Adipocyte (in vitro differentiated cells): ENCODE measurements around the gene RABGAP1.
A peak's percentile ranks its signal among the peaks of the same experiment; 100 is the strongest.

ENCODE experiments used
- DNase-seq: peaks from one replicate; pipeline ENCODE4 v3.0.0-alpha.2; 2015; ENCODE audit warnings: low read depth
- H3K27me3 ChIP-seq: replicated peaks from 2 replicates; pipeline ENCODE4 v1.7.0; 2013; ENCODE audit warnings: mild to moderate bottlenecking, low read length, moderate library complexity; ENCODE audit not compliant: control insufficient read depth, insufficient read depth
- H3K36me3 ChIP-seq: 2 replicates; pipeline ENCODE4 v1.7.0; 2013; ENCODE audit warnings: low read length, mild to moderate bottlenecking, moderate library complexity; ENCODE audit not compliant: control insufficient read depth, insufficient read depth, severe bottlenecking
- H3K4me1 ChIP-seq: 2 replicates; pipeline ENCODE4 v1.7.0; 2013; ENCODE audit warnings: mild to moderate bottlenecking, low read length, moderate library complexity; ENCODE audit not compliant: control insufficient read depth, insufficient read depth
- H3K4me3 ChIP-seq: 2 replicates; pipeline ENCODE4 v1.7.0; 2013; ENCODE audit warnings: mild to moderate bottlenecking, low read length, moderate library complexity
- H3K9ac ChIP-seq: 2 replicates; pipeline ENCODE4 v1.7.0; 2013; ENCODE audit warnings: mild to moderate bottlenecking, low read length, moderate library complexity
- H3K9me3 ChIP-seq: 2 replicates; pipeline ENCODE4 v1.7.0; 2013; ENCODE audit warnings: mild to moderate bottlenecking, low read length, moderate library complexity; ENCODE audit not compliant: control insufficient read depth

RABGAP1 gene

DNA sequence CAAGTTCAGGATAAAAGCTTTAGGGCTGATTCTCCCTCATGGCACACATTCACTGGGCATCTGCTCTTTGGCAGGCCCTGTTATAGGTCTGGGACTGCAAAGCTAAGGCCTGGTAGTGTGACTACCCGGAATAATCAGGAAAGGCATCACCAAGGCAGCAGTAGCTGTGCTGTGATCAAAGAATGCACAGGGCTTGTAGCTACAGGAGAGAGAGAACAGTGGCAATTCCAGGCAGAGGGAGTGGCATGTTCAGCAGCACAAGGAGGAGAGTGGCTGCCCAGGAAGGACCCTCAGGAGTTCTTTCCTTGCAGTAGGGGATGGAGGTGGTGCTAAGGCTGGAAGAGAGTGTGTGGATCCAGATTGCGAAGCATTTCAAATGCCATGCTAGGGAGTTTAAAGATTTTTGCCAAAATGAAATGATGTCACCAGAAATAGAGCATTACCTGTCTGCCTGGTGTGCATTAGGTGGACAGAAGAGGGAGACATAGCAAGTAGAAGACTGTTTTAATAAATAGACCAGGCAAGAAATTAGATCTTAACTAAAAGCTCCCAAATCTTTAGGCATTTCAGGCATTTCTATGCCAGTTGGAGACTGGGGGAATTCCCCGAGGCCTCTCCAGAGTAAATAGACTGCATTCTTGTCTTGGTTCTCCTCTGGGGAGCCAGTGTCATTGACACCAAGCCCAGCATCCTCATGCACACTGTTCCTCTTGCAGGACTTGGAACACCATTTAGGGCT lies 161.7 kb downstream of the RABGAP1 start:
- peaks cover 82% of the 10 kb centered on the region for H3K36me3 ChIP-seq

DNA sequence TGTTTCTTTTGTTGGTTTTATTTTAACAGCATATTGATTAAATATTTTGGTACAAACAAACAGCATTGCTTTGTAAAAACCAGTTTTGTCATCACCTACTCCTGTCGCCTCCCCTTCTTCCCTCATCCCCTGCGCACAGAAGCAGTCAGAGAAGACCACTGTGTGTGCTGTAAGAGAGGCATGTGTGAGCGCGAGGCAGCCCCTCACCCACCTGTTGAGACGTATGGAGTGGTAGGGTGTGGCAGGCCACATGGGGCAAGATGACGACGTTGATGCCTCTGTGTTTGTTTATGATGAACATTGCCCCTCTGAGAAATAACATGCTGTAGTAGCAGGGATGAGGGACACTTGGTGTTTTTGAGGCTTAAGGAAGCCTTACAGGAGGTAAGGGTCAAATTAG lies 164.0 kb downstream of the RABGAP1 start:
- DNase-seq, result no peak
- Histone ChIP-seq H3K9me3 (no peaks in the 10 kb centered on the region), H3K4me3 (no peak overlapping the region), H3K4me1 (no peaks in the 10 kb centered on the region), H3K9ac (no peak overlapping the region), H3K27me3 (no peaks in the 10 kb centered on the region), H3K36me3 (peaks cover 80% of the 10 kb centered on the region)

More for the DNA sequence above, 161.7 kb downstream of the RABGAP1 start:
- no peaks in the 10 kb centered on the region for H3K4me1 ChIP-seq
- no peak overlapping the region for H3K4me3 ChIP-seq
- no peaks in the 10 kb centered on the region for H3K9me3 ChIP-seq
- peak; percentile 56 for DNase-seq
- no peak overlapping the region for H3K9ac ChIP-seq
- no peaks in the 10 kb centered on the region for H3K27me3 ChIP-seq

DNA sequence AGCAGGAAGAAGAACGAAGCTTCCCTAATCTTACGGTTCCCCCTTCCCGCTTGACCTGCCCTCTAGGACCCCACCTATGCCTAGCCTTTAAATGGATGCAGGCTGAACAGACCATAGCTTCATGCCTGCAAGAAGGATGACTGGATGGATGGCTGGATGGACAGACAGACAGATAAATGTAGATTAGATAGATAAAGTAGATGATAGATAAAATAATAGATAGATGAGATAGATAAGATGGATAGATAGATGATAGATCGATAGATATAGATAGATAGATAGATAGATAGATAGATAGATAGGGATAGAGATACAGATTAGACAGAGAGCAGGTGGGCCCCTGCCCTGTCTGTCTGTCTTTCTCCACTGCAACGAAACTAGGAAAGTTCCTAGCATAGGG lies 164.7 kb downstream of the RABGAP1 start:
- Histone ChIP-seq H3K4me1 (no peaks in the 10 kb centered on the region), H3K9ac (no peak overlapping the region), H3K27me3 (no peaks in the 10 kb centered on the region), H3K4me3 (no peak overlapping the region), H3K9me3 (no peaks in the 10 kb centered on the region), H3K36me3 (peaks cover 74% of the 10 kb centered on the region)
- no peak for DNase-seq

DNA sequence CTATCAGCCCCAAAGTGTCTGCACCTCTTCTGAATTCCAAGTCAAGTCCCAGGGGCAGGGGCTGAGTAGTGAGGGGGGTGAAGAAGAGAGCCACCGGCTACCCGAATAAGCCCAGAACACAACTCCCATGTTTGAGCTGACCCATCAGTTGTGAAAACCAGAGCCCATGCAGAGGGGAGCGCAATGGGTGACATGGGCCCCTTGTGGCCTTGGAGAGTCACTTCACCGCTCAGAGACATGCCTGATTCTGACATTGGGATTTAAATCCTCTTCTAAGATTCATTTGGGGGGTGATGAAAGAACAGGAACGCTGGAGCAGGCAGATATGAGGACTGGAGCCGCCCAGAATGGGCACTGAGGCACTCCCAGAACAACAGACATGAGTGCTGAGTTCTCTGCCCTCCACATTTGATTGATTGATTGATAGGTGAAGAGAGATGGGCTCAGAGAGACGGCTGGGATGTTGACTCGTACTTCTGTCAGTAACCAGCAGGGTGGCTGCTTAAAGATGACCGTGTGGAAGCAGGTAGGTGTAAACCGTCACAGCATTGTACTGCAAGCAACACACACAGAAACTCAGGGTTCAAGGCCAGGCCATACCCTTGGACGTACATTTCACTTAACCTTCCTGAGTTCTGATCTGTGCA lies 166.9 kb downstream of the RABGAP1 start:
- no peak overlapping the region for H3K9ac ChIP-seq
- no peak for DNase-seq
- no peaks in the 10 kb centered on the region for H3K27me3 ChIP-seq
- H3K4me3 ChIP-seq, result no peak overlapping the region
- H3K36me3 ChIP-seq, result peaks cover 53% of the 10 kb centered on the region
- no peaks in the 10 kb centered on the region for H3K4me1 ChIP-seq
- no peaks in the 10 kb centered on the region for H3K9me3 ChIP-seq

DNA sequence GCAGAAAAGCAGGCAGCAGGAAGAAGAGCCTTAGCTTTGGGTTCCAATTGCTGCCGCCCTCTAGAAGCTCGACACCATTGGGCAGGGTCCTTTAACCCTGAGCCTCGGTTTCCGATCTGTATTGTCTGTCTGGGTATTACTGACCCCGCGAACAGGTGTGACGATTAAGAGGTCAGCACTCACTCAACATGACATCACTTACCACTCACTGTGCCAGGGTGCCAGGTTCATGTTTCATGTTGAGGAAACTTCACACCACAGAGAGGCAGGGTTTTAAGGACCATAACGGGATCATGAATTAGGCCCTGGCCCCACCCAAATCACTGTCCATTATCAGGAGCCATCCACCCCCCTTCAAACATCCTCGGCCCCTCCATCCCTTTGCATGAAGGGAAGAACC lies 168.2 kb downstream of the RABGAP1 start:
- Histone ChIP-seq H3K27me3 (no peaks in the 10 kb centered on the region), H3K9me3 (no peaks in the 10 kb centered on the region), H3K4me1 (no peaks in the 10 kb centered on the region), H3K9ac (no peak overlapping the region), H3K4me3 (no peak overlapping the region), H3K36me3 (peaks cover 44% of the 10 kb centered on the region)
- no peak for DNase-seq

DNA sequence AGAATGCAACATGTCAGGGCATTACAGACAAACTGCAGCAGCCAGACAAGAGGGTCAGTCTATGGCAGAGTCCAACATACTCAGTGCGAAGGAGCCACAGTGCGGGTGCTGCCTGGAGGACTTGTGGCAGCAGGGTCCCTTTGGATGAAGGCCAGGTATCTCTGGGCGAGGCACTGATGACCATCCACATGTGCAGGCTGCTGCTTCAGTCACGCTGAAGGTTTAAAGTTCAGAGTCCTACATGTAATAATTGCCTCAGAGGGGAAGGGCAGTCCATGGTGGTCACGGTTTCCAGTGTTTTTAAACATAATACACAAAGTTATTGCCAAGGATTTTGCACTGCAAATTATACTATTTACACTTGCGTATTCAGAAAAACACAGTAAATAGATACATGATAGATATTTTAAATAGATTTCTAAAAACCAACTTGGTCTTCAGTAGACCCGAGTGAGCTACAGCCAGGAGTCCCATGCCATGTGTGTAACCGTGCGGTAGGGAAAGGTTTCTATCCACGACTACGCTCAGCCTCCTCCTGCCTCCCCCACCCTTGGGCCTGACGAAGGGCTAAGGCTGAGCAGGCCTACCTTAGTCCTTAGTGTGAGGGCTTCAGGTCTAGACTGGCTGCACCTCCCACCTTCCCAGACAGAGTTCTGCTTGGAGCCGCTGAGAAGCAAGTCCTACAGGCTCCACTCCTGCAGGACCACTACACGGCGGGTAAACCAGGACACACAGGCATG lies 168.9 kb downstream of the RABGAP1 start:
- Histone ChIP-seq H3K9me3 (no peaks in the 10 kb centered on the region), H3K9ac (no peak overlapping the region), H3K36me3 (peaks cover 36% of the 10 kb centered on the region)

DNA sequence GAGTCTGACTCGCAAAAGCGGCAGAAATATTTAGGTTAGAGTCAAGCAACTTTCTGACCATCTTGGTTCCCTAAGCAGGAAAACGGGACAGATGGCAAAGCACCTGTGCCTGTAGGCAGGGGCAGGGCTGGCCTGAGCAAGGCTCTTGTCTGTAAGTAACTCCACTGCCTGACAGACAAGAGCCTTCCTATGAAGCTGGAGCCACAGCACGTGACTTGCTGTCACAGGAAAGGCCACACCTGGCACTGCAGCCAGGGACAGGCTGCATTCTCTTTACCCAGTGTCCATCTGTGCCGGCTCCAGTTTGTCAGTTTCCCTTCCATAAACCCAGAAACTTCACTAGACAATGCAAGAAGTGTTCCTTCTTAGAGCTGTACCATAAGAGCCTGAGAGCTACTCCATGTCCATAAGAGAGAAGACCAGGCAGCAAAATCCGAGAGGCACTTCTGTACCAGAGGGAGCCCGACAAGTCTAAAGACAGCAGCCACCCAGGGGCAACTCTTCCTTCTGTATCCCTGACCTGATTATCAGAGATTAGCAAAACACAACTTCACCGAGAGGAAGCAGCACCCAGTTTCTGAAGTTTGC lies 170.7 kb downstream of the RABGAP1 start:
- no peaks in the 10 kb centered on the region for H3K4me1 ChIP-seq
- no peak for DNase-seq
- H3K4me3 ChIP-seq, result no peak overlapping the region
- no peak overlapping the region for H3K9ac ChIP-seq
- H3K27me3 ChIP-seq, result no peaks in the 10 kb centered on the region
- H3K9me3 ChIP-seq, result no peaks in the 10 kb centered on the region
- H3K36me3 ChIP-seq, result peaks cover 21% of the 10 kb centered on the region

More for the DNA sequence above, 168.9 kb downstream of the RABGAP1 start:
- no peaks in the 10 kb centered on the region for H3K27me3 ChIP-seq
- H3K4me1 ChIP-seq, result no peaks in the 10 kb centered on the region
- H3K4me3 ChIP-seq, result no peak overlapping the region
- no peak for DNase-seq

DNA sequence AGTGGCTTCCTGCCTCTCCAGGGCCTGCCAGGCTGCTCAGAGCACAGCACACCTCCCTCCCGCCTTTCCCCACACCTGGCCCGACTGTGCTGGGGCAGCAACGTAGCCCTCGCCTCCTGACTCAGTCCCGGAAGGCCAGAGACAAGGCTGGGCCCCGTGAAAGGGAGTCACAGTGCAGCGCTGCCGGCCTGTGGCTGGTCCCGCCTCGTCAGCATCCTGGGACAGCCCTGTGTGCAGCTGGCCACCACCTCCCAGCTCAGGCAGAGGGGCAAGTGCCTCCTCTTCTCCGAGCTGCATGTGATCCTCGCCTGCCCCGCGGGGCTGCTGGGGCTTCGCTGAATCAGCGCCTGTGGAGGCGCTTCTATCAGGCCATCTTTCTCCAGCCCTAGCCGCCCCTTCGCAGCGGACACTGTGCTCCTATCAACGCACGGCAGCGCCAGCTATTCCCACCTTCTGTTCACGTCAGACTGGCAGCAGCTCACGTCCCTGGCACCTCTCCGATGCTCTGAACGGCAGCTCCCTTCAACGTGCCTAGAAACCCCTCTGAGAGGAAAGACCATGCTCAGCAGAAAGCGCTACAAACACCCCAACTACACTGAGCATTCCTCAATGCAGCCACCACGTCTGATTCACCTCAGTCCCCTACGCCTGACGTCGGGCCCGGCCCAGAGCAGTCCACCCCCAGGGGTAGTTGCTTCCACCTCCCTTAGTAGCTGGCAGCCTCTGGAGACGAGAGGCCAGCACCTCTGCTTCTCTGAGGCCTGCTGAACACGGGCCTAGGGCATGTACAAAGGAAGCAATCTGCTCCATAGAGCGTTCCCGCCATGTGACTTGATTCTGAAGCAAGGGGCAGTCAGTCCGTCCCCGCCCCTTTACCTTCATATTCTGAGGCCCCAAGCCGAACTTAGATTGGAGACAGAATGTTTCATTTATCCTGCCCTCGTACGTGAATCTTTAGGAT lies 171.5 kb downstream of the RABGAP1 start:
- H3K9ac ChIP-seq, result no peak overlapping the region
- H3K4me1 ChIP-seq, result no peaks in the 10 kb centered on the region
- H3K4me3 ChIP-seq, result no peak overlapping the region
- no peaks in the 10 kb centered on the region for H3K9me3 ChIP-seq
- H3K27me3 ChIP-seq, result no peaks in the 10 kb centered on the region
- no peak for DNase-seq
- peaks cover 21% of the 10 kb centered on the region for H3K36me3 ChIP-seq

DNA sequence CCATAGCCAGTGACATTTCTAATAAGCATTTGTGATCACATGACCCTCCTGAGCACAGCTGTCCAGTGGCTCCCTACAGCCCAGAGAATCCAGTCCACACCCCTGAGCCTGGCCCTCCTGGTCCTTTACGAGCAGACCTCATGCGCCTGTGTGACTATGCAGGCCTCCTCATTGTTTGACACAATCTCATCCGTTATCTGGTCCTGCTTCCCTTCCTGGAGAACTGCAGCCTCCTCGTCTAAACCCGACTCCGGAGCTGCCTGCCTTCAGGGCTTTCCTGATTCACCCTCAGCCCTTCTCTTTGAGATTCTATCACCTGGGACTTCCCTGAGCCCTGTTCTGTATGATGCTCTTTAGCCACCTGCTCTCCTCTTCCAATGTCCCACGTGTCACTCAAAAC lies 172.4 kb downstream of the RABGAP1 start:
- DNase-seq, result no peak
- no peak overlapping the region for H3K4me3 ChIP-seq
- no peak overlapping the region for H3K9ac ChIP-seq
- peaks cover 14% of the 10 kb centered on the region for H3K36me3 ChIP-seq
- H3K4me1 ChIP-seq, result no peaks in the 10 kb centered on the region
- no peaks in the 10 kb centered on the region for H3K9me3 ChIP-seq
- H3K27me3 ChIP-seq, result no peaks in the 10 kb centered on the region

DNA sequence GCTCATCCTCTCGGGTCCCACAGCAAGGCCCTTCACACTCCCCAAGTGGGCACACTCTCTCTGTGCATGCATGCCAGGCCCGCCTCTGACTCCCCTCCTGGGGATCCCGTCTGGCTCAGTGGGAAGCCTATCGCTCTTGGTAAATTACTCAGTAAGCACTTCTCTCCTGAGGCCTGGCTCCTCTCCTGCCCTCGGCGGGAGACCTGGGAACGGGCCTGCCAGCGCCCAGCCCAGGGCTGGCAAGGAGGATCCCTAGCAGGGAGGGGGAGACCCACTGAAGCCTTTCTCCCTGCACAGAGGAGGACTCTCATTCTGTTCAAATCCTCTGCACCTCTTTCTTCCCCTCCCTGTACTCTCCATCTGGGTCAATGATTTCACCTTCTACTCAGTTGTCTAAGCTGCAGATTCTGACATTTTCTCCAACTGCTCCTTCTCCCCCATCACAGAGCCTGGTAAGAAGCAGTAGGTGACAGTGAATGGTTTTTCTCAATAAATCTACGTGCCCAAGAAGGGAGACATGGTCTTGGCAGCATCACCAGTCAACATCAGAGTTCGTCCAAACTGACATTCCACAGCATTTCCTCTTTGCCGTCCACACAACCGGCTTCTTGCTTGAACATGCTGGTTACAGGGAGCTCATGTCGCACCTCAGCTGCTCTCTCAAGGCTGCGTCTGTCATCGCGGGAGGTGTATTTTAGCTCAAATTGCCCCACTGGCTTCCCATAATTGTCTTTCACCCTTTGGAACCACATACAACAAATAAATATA lies 174.5 kb downstream of the RABGAP1 start:
- Histone ChIP-seq H3K27me3 (no peaks in the 10 kb centered on the region), H3K9ac (no peak overlapping the region), H3K4me1 (peaks cover 9% of the 10 kb centered on the region), H3K9me3 (no peaks in the 10 kb centered on the region), H3K4me3 (no peak overlapping the region), H3K36me3 (no peaks in the 10 kb centered on the region)
- no peak for DNase-seq
